ENCODE measurements around the gene ANHX.

The ANHX gene

GRCh38 chr12:133234971-133235370 lies 706 bp downstream of the ANHX start:
- Histone ChIP-seq H3K79me2 (ENCODE audit: insufficient read depth, low read length) (no peaks in the 10 kb centered on the region), H3K27ac (ENCODE audit: low read depth, low read length, poor library complexity, severe bottlenecking) (no peak overlapping the region), H3K9me2 (ENCODE audit: low read depth, low read length) (no peaks in the 10 kb centered on the region), H2AFZ (ENCODE audit: low read length) (no peak overlapping the region), H4K20me1 (ENCODE audit: insufficient read depth, low read length) (no peaks in the 10 kb centered on the region), H3K27me3 (ENCODE audit: insufficient read depth, low read length) (no peaks in the 10 kb centered on the region), H3F3A (ENCODE audit: insufficient read depth, low read length) (no peaks in the 10 kb centered on the region), H3K4me2 (ENCODE audit: low read length) (no peak overlapping the region), H3K4me3 (ENCODE audit: low read depth, low read length, poor library complexity, severe bottlenecking) (no peak overlapping the region), H3K4me1 (ENCODE audit: insufficient read depth, low read length, severe bottlenecking) (no peaks in the 10 kb centered on the region), H3K9ac (ENCODE audit: low read length) (no peak overlapping the region), H3K9me3 (ENCODE audit: low read length) (0 out of 2 replicates have a peak, but pooled peaks cover 4% of the 10 kb centered on the region), H3K36me3 (ENCODE audit: insufficient read depth, low read length) (no peaks in the 10 kb centered on the region)
- TF ChIP-seq CTCF (IDR thresholded peaks at IDR 0.05; ENCODE audit: low read length), result no peak
- TF ChIP-seq EZH2 (IDR thresholded peaks at IDR 0.05; ENCODE audit: borderline replicate concordance, low read length), result no peak

GRCh38 chr12:133233993-133234564 lies 1.6 kb downstream of the ANHX start:
- Histone ChIP-seq H3F3A (ENCODE audit: insufficient read depth, low read length) (no peaks in the 10 kb centered on the region), H3K9me3 (ENCODE audit: low read length) (no peaks in the 10 kb centered on the region), H2AFZ (ENCODE audit: low read length) (no peak overlapping the region), H4K20me1 (ENCODE audit: insufficient read depth, low read length) (no peaks in the 10 kb centered on the region), H3K27me3 (ENCODE audit: insufficient read depth, low read length) (no peaks in the 10 kb centered on the region), H3K9me2 (ENCODE audit: low read depth, low read length) (no peaks in the 10 kb centered on the region), H3K27ac (ENCODE audit: low read depth, low read length, poor library complexity, severe bottlenecking) (no peak overlapping the region), H3K79me2 (ENCODE audit: insufficient read depth, low read length) (no peaks in the 10 kb centered on the region), H3K4me2 (ENCODE audit: low read length) (no peak overlapping the region), H3K4me3 (ENCODE audit: low read depth, low read length, poor library complexity, severe bottlenecking) (no peak overlapping the region), H3K36me3 (ENCODE audit: insufficient read depth, low read length) (no peaks in the 10 kb centered on the region), H3K4me1 (ENCODE audit: insufficient read depth, low read length, severe bottlenecking) (no peaks in the 10 kb centered on the region), H3K9ac (ENCODE audit: low read length) (no peak overlapping the region)
- TF ChIP-seq EZH2 (IDR thresholded peaks at IDR 0.05; ENCODE audit: borderline replicate concordance, low read length) (no peak), CTCF (IDR thresholded peaks at IDR 0.05; ENCODE audit: low read length) (no peak)

- Histone ChIP-seq H3K9me2 (ENCODE audit: low read depth, low read length) (no peaks in the 10 kb centered on the region), H3F3A (ENCODE audit: insufficient read depth, low read length) (no peaks in the 10 kb centered on the region), H3K27ac (ENCODE audit: low read depth, low read length, poor library complexity, severe bottlenecking) (no peak overlapping the region), H3K79me2 (ENCODE audit: insufficient read depth, low read length) (no peaks in the 10 kb centered on the region), H3K27me3 (ENCODE audit: insufficient read depth, low read length) (no peaks in the 10 kb centered on the region), H3K4me2 (ENCODE audit: low read length) (no peak overlapping the region), H4K20me1 (ENCODE audit: insufficient read depth, low read length) (no peaks in the 10 kb centered on the region), H3K36me3 (ENCODE audit: insufficient read depth, low read length) (no peaks in the 10 kb centered on the region), H3K9me3 (ENCODE audit: low read length) (no peaks in the 10 kb centered on the region), H3K9ac (ENCODE audit: low read length) (no peak overlapping the region), H3K4me3 (ENCODE audit: low read depth, low read length, poor library complexity, severe bottlenecking) (no peak overlapping the region), H2AFZ (ENCODE audit: low read length) (no peak overlapping the region), H3K4me1 (ENCODE audit: insufficient read depth, low read length, severe bottlenecking) (no peaks in the 10 kb centered on the region)
- no peak for TF ChIP-seq CTCF (IDR thresholded peaks at IDR 0.05; ENCODE audit: low read length)
- no peak for TF ChIP-seq EZH2 (IDR thresholded peaks at IDR 0.05; ENCODE audit: borderline replicate concordance, low read length)
Measured at GRCh38 chr12:133233006-133233405, 2.7 kb downstream of the ANHX start.

Measured in OCI-LY1 (cell line).